GM23338 (cell line): Measurements from ENCODE around the gene TRAPPC10. TPM values are rescaled to one million over a fixed set of nuclear protein-coding genes. Genes with fewer than 3 reads are reported as not detected.

Experiments
- ATAC-seq: fragments of 200-7000 bp; cut with Tn5 transposase; 3 replicates; pipeline ENCODE4 v1.9.1; 2020
- DNase-seq: peaks from one replicate; pipeline ENCODE4 v3.0.0-alpha.2; 2015; ENCODE audit warnings: low spot score
- H2AFZ ChIP-seq: fragments of 200-600 bp; sonication (generic); 2 replicates; pipeline ENCODE4 v1.8.0; 2016; ENCODE audit warnings: antibody characterized with exemption, mild to moderate bottlenecking, moderate library complexity
- H3F3A ChIP-seq: fragments of 200-600 bp; sonication (generic); replicated peaks from 2 replicates; pipeline ENCODE4 v1.8.0; 2017; ENCODE audit warnings: antibody characterized with exemption, mixed run types, low read depth
- H3K27ac ChIP-seq: fragments of 200-600 bp; sonication (generic); 2 replicates; pipeline ENCODE4 v1.6.1; 2016; ENCODE audit warnings: low read depth
- H3K27me3 ChIP-seq: fragments of 200-600 bp; sonication (generic); 2 replicates; pipeline ENCODE4 v1.8.0; 2016; ENCODE audit warnings: mild to moderate bottlenecking, mixed run types, moderate library complexity; ENCODE audit not compliant: insufficient read depth
- H3K36me3 ChIP-seq: fragments of 200-600 bp; sonication (generic); 2 replicates; pipeline ENCODE4 v1.8.0; 2016; ENCODE audit warnings: mild to moderate bottlenecking; ENCODE audit not compliant: insufficient read depth
- H3K4me1 ChIP-seq: fragments of 200-600 bp; sonication (generic); 2 replicates; pipeline ENCODE4 v1.8.0; 2016; ENCODE audit warnings: mild to moderate bottlenecking, moderate library complexity; ENCODE audit not compliant: insufficient read depth
- H3K4me2 ChIP-seq: fragments of 200-600 bp; sonication (generic); 2 replicates; pipeline ENCODE4 v1.7.1; 2017; ENCODE audit warnings: mixed run types
- H3K4me3 ChIP-seq: fragments of 200-600 bp; sonication (generic); 2 replicates; pipeline ENCODE4 v1.6.1; 2016; ENCODE audit warnings: mixed run types
- H3K79me2 ChIP-seq: fragments of 200-600 bp; sonication (generic); replicated peaks from 2 replicates; pipeline ENCODE4 v1.8.0; 2017; ENCODE audit warnings: mild to moderate bottlenecking; ENCODE audit not compliant: insufficient read depth
- H3K9me2 ChIP-seq: fragments of 200-600 bp; sonication (generic); 2 replicates; pipeline ENCODE4 v1.8.0; 2017; ENCODE audit not compliant: insufficient read depth
- H4K20me1 ChIP-seq: fragments of 200-600 bp; sonication (generic); replicated peaks from 2 replicates; pipeline ENCODE4 v1.8.0; 2017; ENCODE audit warnings: mild to moderate bottlenecking; ENCODE audit not compliant: insufficient read depth
- H3K27ac Mint-ChIP-seq: 2 replicates; pipeline ENCODE4 v1.8.0; 2020; ENCODE audit warnings: inconsistent platforms, mild to moderate bottlenecking, moderate library complexity, mixed read lengths
- H3K27me3 Mint-ChIP-seq: 3 replicates; pipeline ENCODE4 v1.8.0; 2022; ENCODE audit warnings: low read depth, mild to moderate bottlenecking, moderate library complexity, mixed read lengths, inconsistent platforms; ENCODE audit not compliant: insufficient read depth, poor library complexity
- H3K36me3 Mint-ChIP-seq: 3 replicates; pipeline ENCODE4 v1.8.0; 2021; ENCODE audit warnings: low read depth, mild to moderate bottlenecking, inconsistent platforms, moderate library complexity, mixed read lengths
- H3K4me1 Mint-ChIP-seq: 3 replicates; pipeline ENCODE4 v1.8.0; 2020; ENCODE audit warnings: mild to moderate bottlenecking, inconsistent platforms, mixed read lengths
- H3K4me3 Mint-ChIP-seq: 3 replicates; pipeline ENCODE4 v1.8.0; 2021; ENCODE audit warnings: moderate library complexity, mild to moderate bottlenecking, inconsistent platforms, mixed read lengths
- H3K9me3 Mint-ChIP-seq: 3 replicates; pipeline ENCODE4 v1.8.0; 2020; ENCODE audit warnings: moderate library complexity, mild to moderate bottlenecking, inconsistent platforms, mixed read lengths
- CREB1 ChIP-seq: fragments of 250-450 bp; sonication (Bioruptor Pico); IDR thresholded peaks from 2 replicates; pipeline ENCODE4 v1.5.0; 2020; ENCODE audit warnings: low read depth, mild to moderate bottlenecking, moderate library complexity
- ETS1 ChIP-seq: IDR thresholded peaks from 2 replicates; pipeline ENCODE4 v1.6.1; 2016; ENCODE audit warnings: antibody characterized with exemption
- EZH2 ChIP-seq: fragments of 200-600 bp; sonication (generic); IDR thresholded peaks from one replicate; pipeline ENCODE4 v1.8.0; 2017; ENCODE audit warnings: antibody characterized with exemption, mild to moderate bottlenecking, low read depth; ENCODE audit not compliant: unreplicated experiment
- EZH2phosphoT487 ChIP-seq: fragments of 200-600 bp; sonication (generic); IDR thresholded peaks from one replicate; pipeline ENCODE4 v1.8.1; 2018; ENCODE audit warnings: antibody characterized with exemption; ENCODE audit not compliant: unreplicated experiment
- JUNB ChIP-seq: IDR thresholded peaks from one replicate; pipeline ENCODE4 v1.6.1; 2016; ENCODE audit warnings: antibody characterized with exemption; ENCODE audit not compliant: unreplicated experiment
- NANOG ChIP-seq: IDR thresholded peaks from 2 replicates; pipeline ENCODE4 v1.6.1; 2016; ENCODE audit warnings: antibody characterized with exemption, borderline replicate concordance
- POLR2AphosphoS5 ChIP-seq: IDR thresholded peaks from 2 replicates; pipeline ENCODE4 v1.6.1; 2016; ENCODE audit warnings: antibody characterized with exemption, low read depth
- REST ChIP-seq: IDR thresholded peaks from one replicate; pipeline ENCODE4 v1.6.1; 2018; ENCODE audit warnings: antibody characterized with exemption; ENCODE audit not compliant: unreplicated experiment
- STAT1 ChIP-seq: IDR thresholded peaks from one replicate; pipeline ENCODE4 v1.6.1; 2016; ENCODE audit warnings: antibody characterized with exemption; ENCODE audit not compliant: unreplicated experiment
- ZNF114 ChIP-seq: fragments of 250-450 bp; sonication (Bioruptor Pico); IDR thresholded peaks from 2 replicates; pipeline ENCODE4 v1.5.0; 2020; ENCODE audit warnings: mild to moderate bottlenecking, moderate library complexity
- ZNF462 ChIP-seq: fragments of 250-450 bp; sonication (Bioruptor Pico); IDR thresholded peaks from 2 replicates; pipeline ENCODE4 v1.5.0; 2020; ENCODE audit warnings: mild to moderate bottlenecking, moderate library complexity
- polyA plus RNA-seq: library from polyadenylated mRNA; unstranded; fragments of >200 nt; fragmentation: Nextera tagmentation; extraction: Ambion mirVana; gene quantifications from 2 replicates; pipeline ENCODE4 v1.2.1, GENCODE V29; 2016
- total RNA-seq: library from RNA; depleted of rRNA; stranded (reverse); fragments of >200 nt; shearing (Covaris generic); gene quantifications from 2 replicates; pipeline ENCODE4 v1.2.3, GENCODE V29; 2014

TRAPPC10 gene
- total and polyA plus RNA-seq, 2 experiments from 2014 or later, result 14.0 to 27.1 TPM

- Mint-ChIP-seq H3K4me3 (no peak overlapping the region), H3K27ac (no peak overlapping the region)
- H3F3A ChIP-seq, result peaks cover 6% of the 10 kb centered on the region; the same call in 1 of the 2 replicates
Measured at GRCh38 chr21:43971992-43972255, 40.2 kb upstream of the TRAPPC10 start.

GRCh38 chr21:43972850-43973633 lies 39.1 kb upstream of the TRAPPC10 start:
- H3K4me3 Mint-ChIP-seq, result no peak overlapping the region
- no peaks in the 10 kb centered on the region for H3K9me3 Mint-ChIP-seq
- ATAC-seq (no peak), DNase-seq (no peak)
- H3K36me3 Mint-ChIP-seq, result no peaks in the 10 kb centered on the region
- Histone ChIP-seq H3F3A (peaks cover 6% of the 10 kb centered on the region; the same call in 1 of the 2 replicates), H3K4me3 (no peak overlapping the region), H3K27ac (no peak overlapping the region), H3K36me3 (no peaks in the 10 kb centered on the region), H3K4me2 (no peak overlapping the region), H3K4me1 (no peaks in the 10 kb centered on the region), H2AFZ (no peak overlapping the region), H3K27me3 (no peaks in the 10 kb centered on the region), H3K9me2 (no peaks in the 10 kb centered on the region), H4K20me1 (no peaks in the 10 kb centered on the region), H3K79me2 (no peaks in the 10 kb centered on the region)
- H3K27me3 Mint-ChIP-seq, result peaks cover 12% of the 10 kb centered on the region
- no peaks in the 10 kb centered on the region for H3K4me1 Mint-ChIP-seq
- H3K27ac Mint-ChIP-seq, result no peak overlapping the region
- TF ChIP-seq EZH2 (no peak), STAT1 (no peak), ZNF462 (no peak), REST (no peak), ETS1 (no peak), ZNF114 (CRISPR knock-in tag) (no peak), NANOG (no peak), EZH2phosphoT487 (no peak), CREB1 (CRISPR knock-in tag) (no peak), JUNB (no peak)

More at GRCh38 chr21:43971992-43972255, 40.2 kb upstream of the TRAPPC10 start:
- Histone ChIP-seq H4K20me1 (no peaks in the 10 kb centered on the region), H3K27me3 (no peaks in the 10 kb centered on the region), H3K79me2 (no peaks in the 10 kb centered on the region), H3K9me2 (no peaks in the 10 kb centered on the region), H3K27ac (no peak overlapping the region), H3K4me1 (no peaks in the 10 kb centered on the region), H3K4me3 (no peak overlapping the region), H3K36me3 (no peaks in the 10 kb centered on the region), H2AFZ (no peak overlapping the region), H3K4me2 (no peak overlapping the region)
- Mint-ChIP-seq H3K36me3 (no peaks in the 10 kb centered on the region), H3K9me3 (no peaks in the 10 kb centered on the region), H3K27me3 (peaks cover 12% of the 10 kb centered on the region), H3K4me1 (no peaks in the 10 kb centered on the region)
- no peak for DNase-seq
- no peak for TF ChIP-seq ZNF114 (CRISPR knock-in tag)
- TF ChIP-seq STAT1, result no peak
- no peak for TF ChIP-seq POLR2AphosphoS5
- TF ChIP-seq EZH2, result no peak
- ATAC-seq, result no peak
